Inferior parietal cortex (tissue), 1 donor: ENCODE data around the gene SPAG6.

Experiments
- DNase-seq: peaks from one replicate; pipeline ENCODE4 v3.0.0-alpha.2; 2016; ENCODE audit errors: extremely low spot score

The SPAG6 gene

DNA sequence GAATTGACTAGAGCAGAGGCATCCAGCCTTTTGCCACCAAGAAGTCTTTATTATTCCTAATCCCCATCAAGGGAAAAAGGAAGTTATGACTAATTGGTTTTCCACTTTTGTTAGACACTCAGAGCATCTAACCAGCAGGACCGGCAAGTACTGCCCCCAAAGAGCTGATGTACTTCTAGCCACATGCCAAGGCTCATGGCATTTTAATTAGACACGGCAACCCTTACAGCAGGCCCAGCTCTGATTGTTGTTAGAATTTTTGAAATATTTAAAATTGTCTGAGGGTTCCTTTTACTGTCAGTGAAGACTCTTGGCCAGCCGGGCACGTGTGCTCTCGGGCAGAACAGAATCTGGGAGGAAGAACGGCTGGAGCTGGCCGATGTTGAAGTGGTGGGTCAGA, 114.8 kb downstream of the SPAG6 start:
- no peak for DNase-seq

DNA sequence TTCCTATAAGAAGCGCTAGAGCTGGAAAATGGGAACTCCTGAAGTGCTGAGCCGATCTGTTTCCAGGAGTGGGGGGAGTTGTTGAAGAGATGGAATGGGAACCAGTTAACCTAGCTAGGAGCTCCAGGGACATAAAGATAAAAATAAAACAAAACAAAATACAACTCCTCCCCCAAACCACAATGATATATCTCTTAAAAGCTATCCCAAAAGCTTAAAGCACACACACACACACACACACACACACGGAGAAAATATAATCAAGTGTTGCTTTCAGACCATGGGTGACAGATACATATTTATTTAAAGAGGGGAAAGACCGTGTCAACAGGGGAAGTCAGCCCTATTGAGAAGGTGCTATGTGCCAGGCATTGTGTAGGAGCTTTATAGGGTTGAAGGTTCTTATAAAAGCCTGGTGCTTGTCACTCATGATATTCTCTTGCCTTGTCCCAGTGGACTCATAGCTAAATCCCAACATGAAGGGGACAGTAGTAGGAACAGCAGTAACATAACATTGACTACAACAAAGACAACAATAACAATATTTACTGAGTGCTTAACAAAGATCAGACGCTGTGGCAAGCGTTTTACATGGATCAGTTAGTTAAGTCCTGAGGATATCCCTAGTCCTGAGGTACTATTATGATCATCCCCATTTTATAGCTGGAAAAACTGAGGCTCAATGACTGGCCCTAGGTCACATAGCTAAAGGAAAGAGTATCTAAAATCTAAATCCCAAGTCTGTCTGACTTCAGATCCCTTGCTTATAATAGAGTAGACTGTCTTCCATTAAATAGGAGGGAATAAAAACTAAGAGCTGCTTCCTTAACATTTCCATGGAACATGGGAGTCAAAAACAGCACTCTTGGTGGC, 115.5 kb downstream of the SPAG6 start:
- no peak for DNase-seq

DNA sequence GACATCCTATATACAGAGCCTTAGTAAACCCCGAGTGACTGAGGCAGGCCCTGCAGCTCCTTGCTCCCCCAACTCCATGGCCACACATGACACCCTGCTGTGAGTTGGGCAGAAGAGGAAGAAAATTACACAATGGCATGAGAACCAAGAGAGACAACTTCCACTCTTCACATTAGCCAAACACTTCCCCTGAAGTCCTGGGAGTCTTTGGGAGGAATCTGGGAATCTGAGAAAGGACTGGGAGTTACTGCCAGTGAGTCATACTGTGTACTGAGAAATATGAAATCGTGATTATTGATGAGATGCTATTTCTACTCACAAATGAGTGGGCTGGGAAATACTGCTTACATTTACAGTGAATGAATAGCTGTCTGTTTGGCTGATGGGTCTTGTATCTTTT, 116.6 kb downstream of the SPAG6 start:
- no peak for DNase-seq

DNA sequence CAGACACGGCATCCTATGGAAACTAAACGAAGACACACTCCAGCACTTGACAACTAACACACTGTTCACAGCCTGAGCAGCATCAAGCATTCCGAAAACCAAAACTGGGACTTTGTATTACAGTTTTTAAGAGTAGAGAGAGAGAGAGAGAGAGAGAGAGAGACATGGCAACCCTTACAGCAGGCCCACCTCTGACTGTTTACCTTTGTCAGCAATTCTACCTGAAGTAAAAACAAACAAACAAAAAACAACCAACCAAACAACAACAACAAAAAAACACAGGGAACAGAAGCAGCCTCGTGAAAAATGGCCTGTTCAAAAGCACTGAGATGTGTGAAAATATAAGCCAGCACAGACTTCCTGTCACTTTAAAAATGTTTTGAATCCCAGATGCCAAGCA, 118.0 kb downstream of the SPAG6 start:
- no peak for DNase-seq

DNA sequence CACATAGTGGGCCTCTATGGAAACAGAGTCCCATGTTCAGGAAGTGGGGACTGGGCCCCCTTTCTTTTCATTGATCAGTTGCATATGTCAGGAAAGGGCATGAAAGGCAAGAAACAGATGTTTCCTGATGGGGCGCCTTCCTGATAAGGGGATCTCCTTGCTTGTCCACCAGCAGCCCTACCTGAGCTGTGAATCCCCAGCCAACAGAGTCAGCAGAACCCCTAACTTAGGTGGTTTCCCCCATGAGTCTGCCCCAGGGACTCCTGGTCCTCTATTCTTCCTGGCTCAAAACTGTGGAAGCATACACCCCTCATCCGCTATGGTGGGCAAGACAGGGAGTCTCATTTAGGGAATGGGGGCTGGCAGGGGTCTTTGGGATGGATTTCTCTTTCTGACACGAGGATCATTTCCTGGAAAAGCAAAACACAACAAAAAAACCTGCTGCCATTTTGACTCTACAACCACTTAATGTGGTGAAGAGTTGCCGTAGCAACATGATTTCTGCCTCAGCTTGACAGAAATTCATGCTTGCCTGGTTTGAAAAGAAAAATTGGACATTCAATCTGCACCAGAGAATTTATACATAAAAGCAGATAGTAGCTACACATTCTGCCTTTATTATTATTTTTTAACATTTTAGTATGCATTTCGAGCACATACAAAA, 119.8 kb downstream of the SPAG6 start:
- no peak for DNase-seq

DNA sequence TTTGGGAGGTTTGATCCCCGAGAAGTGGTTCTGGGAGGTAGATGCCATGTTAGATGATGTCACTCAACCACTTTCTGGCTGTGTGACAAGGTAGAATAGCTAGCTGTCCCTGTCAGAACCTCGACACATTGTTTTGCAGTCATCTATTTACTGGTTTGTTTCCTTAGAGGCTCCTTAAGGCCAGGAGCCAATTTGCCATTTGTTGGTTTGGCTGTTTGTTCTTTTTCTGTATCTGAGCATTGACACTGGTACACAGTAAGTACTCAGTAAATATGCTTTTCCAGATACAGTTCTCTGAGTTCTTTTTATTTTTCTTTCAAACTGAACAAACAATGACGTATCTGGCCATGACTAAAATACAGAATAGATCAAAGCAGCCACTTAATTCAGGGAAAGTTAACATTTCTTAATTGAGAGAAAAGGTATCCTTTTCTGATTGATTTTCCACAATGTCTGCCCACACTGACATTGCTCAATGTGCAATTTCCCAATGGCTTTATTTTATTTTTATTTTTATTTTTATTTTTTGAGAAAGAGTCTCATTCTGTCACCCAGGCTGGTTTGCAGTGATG, 121.6 kb downstream of the SPAG6 start:
- DNase-seq = no peak
